PC-3 (cell line): ENCODE measurements around the gene C16orf86. TPM values are rescaled to one million over a fixed set of nuclear protein-coding genes. Genes with fewer than 3 reads are reported as not detected.

Source experiments
- ATAC-seq: fragments of 200-7000 bp; cut with Tn5 transposase; 2 replicates; pipeline ENCODE4 v1.9.1; 2020; ENCODE audit warnings: mild to moderate bottlenecking, moderate library complexity
- BruUV-seq: library from RNA; stranded (reverse); fragments of 400-500 nt; replicated peaks from 2 replicates; lab custom pipeline; 2021; lab: Mats Ljungman, UMichigan
- CTCF ChIA-PET: fragments of 300-600 bp; sonication (Branson Sonifier 250); formaldehyde crosslinking; loops from one replicate; lab custom pipeline; 2022; ENCODE audit warnings: antibody characterized with exemption; lab: Charles Lee
- POLR2A ChIA-PET: fragments of 300-600 bp; sonication (Branson Sonifier 250); formaldehyde crosslinking; loops from one replicate; lab custom pipeline; 2022; ENCODE audit warnings: antibody characterized with exemption; ENCODE audit not compliant: unreplicated experiment; lab: Charles Lee
- DNase-seq: peaks from one replicate; pipeline ENCODE4 v3.0.0-alpha.2; 2015
- H2AFZ ChIP-seq: fragments of 300-600 bp; sonication (generic); 2 replicates; pipeline ENCODE4 v1.6.0; 2016; ENCODE audit warnings: antibody characterized with exemption, low read length
- H3F3A ChIP-seq: fragments of 300-600 bp; sonication (generic); one replicate; pipeline ENCODE4 v1.6.0; 2017; ENCODE audit warnings: antibody characterized with exemption, low read length, control low read depth, mild to moderate bottlenecking; ENCODE audit not compliant: unreplicated experiment
- H3K27ac ChIP-seq: fragments of 300-600 bp; sonication (generic); 2 replicates; pipeline ENCODE4 v1.5.1; 2016; ENCODE audit warnings: mild to moderate bottlenecking, low read length
- H3K27me3 ChIP-seq: fragments of 300-600 bp; sonication (generic); 2 replicates; pipeline ENCODE4 v1.6.1; 2016; ENCODE audit warnings: low read length, mixed read lengths
- H3K36me3 ChIP-seq: fragments of 300-600 bp; sonication (generic); 2 replicates; pipeline ENCODE4 v1.6.1; 2016; ENCODE audit warnings: low read depth, mixed run types, low read length, mixed read lengths
- H3K4me1 ChIP-seq: fragments of 300-600 bp; sonication (generic); 2 replicates; pipeline ENCODE4 v1.5.1; 2016; ENCODE audit warnings: low read length; ENCODE audit not compliant: insufficient read depth
- H3K4me2 ChIP-seq: fragments of 300-600 bp; sonication (generic); 2 replicates; pipeline ENCODE4 v1.6.0; 2016; ENCODE audit warnings: low read length
- H3K4me3 ChIP-seq: fragments of 300-600 bp; sonication (generic); 2 replicates; pipeline ENCODE4 v1.5.1; 2016; ENCODE audit warnings: mild to moderate bottlenecking, low read length, mixed read lengths
- H3K79me2 ChIP-seq: fragments of 300-600 bp; sonication (generic); 2 replicates; pipeline ENCODE4 v1.6.1; 2017; ENCODE audit warnings: low read length, mixed read lengths
- H3K9ac ChIP-seq: fragments of 300-600 bp; sonication (generic); 2 replicates; pipeline ENCODE4 v1.6.0; 2016; ENCODE audit warnings: mild to moderate bottlenecking, low read length
- H3K9me2 ChIP-seq: fragments of 300-600 bp; sonication (generic); replicated peaks from 2 replicates; pipeline ENCODE4 v1.6.1; 2016; ENCODE audit warnings: mixed run types, low read length, mixed read lengths
- H3K9me3 ChIP-seq: fragments of 300-600 bp; sonication (generic); 2 replicates; pipeline ENCODE4 v1.6.1; 2016; ENCODE audit warnings: low read length, mixed read lengths
- H4K20me1 ChIP-seq: fragments of 300-600 bp; sonication (generic); 2 replicates; pipeline ENCODE4 v1.6.1; 2016; ENCODE audit warnings: low read length, mixed read lengths
- EZH2 ChIP-seq: fragments of 300-600 bp; sonication (generic); IDR thresholded peaks from one replicate; pipeline ENCODE4 v1.6.1; 2017; ENCODE audit warnings: antibody characterized with exemption, mild to moderate bottlenecking, low read length; ENCODE audit not compliant: unreplicated experiment
- EZH2phosphoT487 ChIP-seq: fragments of 300-600 bp; sonication (generic); IDR thresholded peaks from 2 replicates; pipeline ENCODE4 v1.6.1; 2018; ENCODE audit warnings: mild to moderate bottlenecking, antibody characterized with exemption, low read length, borderline replicate concordance
- intact Hi-C: fragments of 100-400 bp; cut with micrococcal nuclease; formaldehyde crosslinking; loops from 2 replicates; pipeline ENCODE4 v1.9.0; 2023
- total RNA-seq: library from RNA; depleted of rRNA; stranded (reverse); fragments of >200 nt; gene quantifications from 2 replicates; pipeline ENCODE4 v1.2.3, GENCODE V29; 2014
- TF ChIP-seq, protein P1 (sequence below): fragments of 300-600 bp; sonication (generic); conservative IDR thresholded peaks from 2 replicates; pipeline ENCODE4 v1.5.1; 2017; ENCODE audit warnings: antibody characterized with exemption, low read depth, mild to moderate bottlenecking, low read length

Gene C16orf86
- total RNA-seq, 1 experiment from 2014 or later, result not detected

DNA sequence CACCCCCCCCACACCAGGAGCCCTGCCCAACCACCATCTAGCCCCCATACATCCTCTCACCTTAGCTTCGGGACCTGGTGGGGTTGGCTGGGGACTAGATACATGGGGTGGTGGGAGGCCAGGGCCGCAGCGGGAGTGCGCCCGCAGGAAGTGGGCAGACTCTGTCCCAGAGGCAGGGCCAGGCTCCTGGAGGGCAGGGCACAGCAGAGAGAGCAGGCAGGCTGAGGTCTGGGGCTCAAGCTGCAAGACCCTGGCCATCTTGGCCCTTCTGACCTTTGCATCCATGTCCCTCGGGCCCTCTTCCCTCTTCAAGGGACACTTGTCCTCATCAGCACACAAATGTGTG is 2.8 kb upstream of the C16orf86 start:
- Histone ChIP-seq H3K27ac (no peak overlapping the region), H3K27me3 (no peaks in the 10 kb centered on the region), H3K4me1 (peaks cover 5% of the 10 kb centered on the region; the same call in 1 of the 2 replicates), H4K20me1 (no peaks in the 10 kb centered on the region), H3K4me2 (no peak overlapping the region), H3F3A (peaks cover 3% of the 10 kb centered on the region), H3K4me3 (no peak overlapping the region), H3K9me3 (no peaks in the 10 kb centered on the region), H3K79me2 (peaks cover 10% of the 10 kb centered on the region), H3K9me2 (no peaks in the 10 kb centered on the region), H3K9ac (no peak overlapping the region), H2AFZ (no peak overlapping the region), H3K36me3 (no peaks in the 10 kb centered on the region)
- BruUV-seq, result no TSS peak
- ChIA-PET CTCF (no interaction called here), POLR2A (no interaction called here)
- DNase-seq (no peak), ATAC-seq (no peak)
- intact Hi-C loops, result no loop called here
- no peak for TF ChIP-seq EZH2phosphoT487
- TF ChIP-seq, protein P1, sequence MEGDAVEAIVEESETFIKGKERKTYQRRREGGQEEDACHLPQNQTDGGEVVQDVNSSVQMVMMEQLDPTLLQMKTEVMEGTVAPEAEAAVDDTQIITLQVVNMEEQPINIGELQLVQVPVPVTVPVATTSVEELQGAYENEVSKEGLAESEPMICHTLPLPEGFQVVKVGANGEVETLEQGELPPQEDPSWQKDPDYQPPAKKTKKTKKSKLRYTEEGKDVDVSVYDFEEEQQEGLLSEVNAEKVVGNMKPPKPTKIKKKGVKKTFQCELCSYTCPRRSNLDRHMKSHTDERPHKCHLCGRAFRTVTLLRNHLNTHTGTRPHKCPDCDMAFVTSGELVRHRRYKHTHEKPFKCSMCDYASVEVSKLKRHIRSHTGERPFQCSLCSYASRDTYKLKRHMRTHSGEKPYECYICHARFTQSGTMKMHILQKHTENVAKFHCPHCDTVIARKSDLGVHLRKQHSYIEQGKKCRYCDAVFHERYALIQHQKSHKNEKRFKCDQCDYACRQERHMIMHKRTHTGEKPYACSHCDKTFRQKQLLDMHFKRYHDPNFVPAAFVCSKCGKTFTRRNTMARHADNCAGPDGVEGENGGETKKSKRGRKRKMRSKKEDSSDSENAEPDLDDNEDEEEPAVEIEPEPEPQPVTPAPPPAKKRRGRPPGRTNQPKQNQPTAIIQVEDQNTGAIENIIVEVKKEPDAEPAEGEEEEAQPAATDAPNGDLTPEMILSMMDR, result no peak
- no peak for TF ChIP-seq EZH2

DNA sequence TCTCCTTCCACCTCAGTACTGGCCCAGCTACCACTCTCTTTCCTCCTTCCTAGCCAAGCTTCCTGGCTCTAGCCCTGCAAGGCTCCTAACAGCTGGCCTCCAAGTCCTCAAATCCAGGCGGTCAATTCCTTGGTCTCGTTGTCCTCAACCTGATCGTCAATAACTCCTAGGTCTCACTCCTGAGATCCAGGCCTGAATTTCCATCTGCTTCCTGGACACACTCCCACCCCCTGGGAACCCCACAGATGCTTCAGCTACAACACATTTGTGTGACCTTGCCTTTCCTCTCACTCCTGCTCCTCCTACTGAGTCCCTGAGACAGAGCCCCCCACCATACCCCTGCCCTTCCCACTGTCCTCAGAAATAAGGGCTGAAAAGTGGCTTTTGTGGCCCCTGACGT is 2.4 kb upstream of the C16orf86 start:
- H3K9me3 ChIP-seq, result no peaks in the 10 kb centered on the region
- no peaks in the 10 kb centered on the region for H3K36me3 ChIP-seq
- H3K79me2 ChIP-seq, result peaks cover 6% of the 10 kb centered on the region
- no peak overlapping the region for H3K27ac ChIP-seq
- DNase-seq, result no peak
- peaks cover under 1% of the 10 kb centered on the region; the same call in 1 of the 2 replicates for H3K4me1 ChIP-seq
- H3K27me3 ChIP-seq, result no peaks in the 10 kb centered on the region
- intact Hi-C loops, result no loop called here
- H3K9me2 ChIP-seq, result no peaks in the 10 kb centered on the region
- H2AFZ ChIP-seq, result no peak overlapping the region
- no peaks in the 10 kb centered on the region for H4K20me1 ChIP-seq
- no peak overlapping the region for H3K9ac ChIP-seq
- BruUV-seq, result no TSS peak
- peaks cover 3% of the 10 kb centered on the region for H3F3A ChIP-seq
- ATAC-seq, result no peak
- TF ChIP-seq, protein P1, result no peak
- no peak for TF ChIP-seq EZH2
- TF ChIP-seq EZH2phosphoT487, result no peak
- CTCF ChIA-PET, result no interaction called here
- no peak overlapping the region for H3K4me3 ChIP-seq
- no peak overlapping the region for H3K4me2 ChIP-seq
- POLR2A ChIA-PET, result no interaction called here

DNA sequence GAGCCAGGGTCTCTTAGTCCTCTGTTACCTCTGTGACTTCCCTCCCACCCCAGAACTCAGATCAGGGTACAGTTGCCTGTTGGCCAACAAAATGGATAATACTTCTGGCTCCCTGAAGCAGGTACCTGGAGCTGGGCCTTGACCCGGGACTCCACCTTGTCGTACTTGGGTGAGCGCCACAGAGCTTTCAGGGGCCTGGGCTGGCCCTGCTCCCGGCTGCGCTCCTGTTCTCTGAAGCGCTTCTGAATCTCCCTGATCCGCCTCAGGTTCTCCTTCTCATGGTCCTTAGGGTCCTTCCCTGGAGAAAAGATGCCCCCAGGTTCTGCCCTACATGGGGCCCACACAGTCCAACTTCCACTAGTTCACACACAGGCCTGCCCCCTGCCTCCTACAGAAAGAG is 1.7 kb upstream of the C16orf86 start:
- H2AFZ ChIP-seq, result no peak overlapping the region
- CTCF ChIA-PET, result no interaction called here
- POLR2A ChIA-PET, result no interaction called here

More for the DNA sequence above, 1.7 kb upstream of the C16orf86 start:
- Histone ChIP-seq H3K79me2 (no peaks in the 10 kb centered on the region), H3K4me3 (no peak overlapping the region), H3K27ac (no peak overlapping the region), H3K4me2 (no peak overlapping the region), H3K9me3 (no peaks in the 10 kb centered on the region), H3K36me3 (no peaks in the 10 kb centered on the region), H3K4me1 (no peaks in the 10 kb centered on the region; the same call in 1 of the 2 replicates), H3K27me3 (no peaks in the 10 kb centered on the region), H3K9me2 (no peaks in the 10 kb centered on the region), H3F3A (peaks cover 3% of the 10 kb centered on the region), H4K20me1 (no peaks in the 10 kb centered on the region), H3K9ac (no peak overlapping the region)
- BruUV-seq, result no TSS peak
- intact Hi-C loops, result no loop called here
- TF ChIP-seq EZH2 (no peak), EZH2phosphoT487 (no peak)
- TF ChIP-seq, protein P1, result no peak
- DNase-seq (no peak), ATAC-seq (no peak)
